ENCODE data around the gene COL16A1.

Gene COL16A1

DNA sequence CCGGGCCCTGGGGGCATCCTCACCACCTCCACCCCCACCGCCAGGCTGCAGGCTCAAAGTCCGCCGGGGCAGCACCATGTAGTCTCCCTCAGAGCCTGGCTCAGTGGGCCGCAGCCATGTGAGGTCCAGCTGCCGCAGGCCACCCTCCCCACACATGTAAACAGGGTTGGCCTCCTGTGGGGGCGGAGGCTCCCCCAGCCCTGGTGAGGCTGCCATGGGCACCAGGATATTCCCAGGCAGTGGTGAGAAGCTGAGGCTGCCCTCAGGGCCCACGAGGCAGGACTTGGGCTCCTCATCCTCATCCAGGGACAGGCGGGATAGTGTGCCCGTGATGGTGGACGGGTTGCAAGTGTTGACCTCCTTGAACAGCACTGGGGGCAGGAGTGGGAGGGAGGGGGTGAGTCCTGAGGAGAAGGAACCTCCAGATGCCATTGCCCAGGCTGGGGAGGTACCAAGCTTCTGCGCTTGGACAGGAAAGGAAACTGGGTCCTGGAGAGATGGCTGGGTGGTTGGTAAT, 27.3 kb upstream of the COL16A1 start:
- H3K9me3 ChIP-seq (ENCODE audit: low read length), result no peaks in the 10 kb centered on the region
- no peak overlapping the region for H3K4me3 ChIP-seq (ENCODE audit: low read depth in 1 of 2, low read length in 2 of 2)
- H3K4me1 ChIP-seq (ENCODE audit: insufficient read depth, low read length), result no peaks in the 10 kb centered on the region
- H3K27me3 ChIP-seq (ENCODE audit: control insufficient read depth in 1 of 2, insufficient read depth in 2 of 2, low read length in 2 of 2), result no peaks in the 10 kb centered on the region
- H3K27ac ChIP-seq (ENCODE audit: low read depth, low read length), result no peak overlapping the region
- no peak overlapping the region for H3K9ac ChIP-seq (ENCODE audit: low read length)
- H3K36me3 ChIP-seq (ENCODE audit: insufficient read depth, low read length), result no peaks in the 10 kb centered on the region

DNA sequence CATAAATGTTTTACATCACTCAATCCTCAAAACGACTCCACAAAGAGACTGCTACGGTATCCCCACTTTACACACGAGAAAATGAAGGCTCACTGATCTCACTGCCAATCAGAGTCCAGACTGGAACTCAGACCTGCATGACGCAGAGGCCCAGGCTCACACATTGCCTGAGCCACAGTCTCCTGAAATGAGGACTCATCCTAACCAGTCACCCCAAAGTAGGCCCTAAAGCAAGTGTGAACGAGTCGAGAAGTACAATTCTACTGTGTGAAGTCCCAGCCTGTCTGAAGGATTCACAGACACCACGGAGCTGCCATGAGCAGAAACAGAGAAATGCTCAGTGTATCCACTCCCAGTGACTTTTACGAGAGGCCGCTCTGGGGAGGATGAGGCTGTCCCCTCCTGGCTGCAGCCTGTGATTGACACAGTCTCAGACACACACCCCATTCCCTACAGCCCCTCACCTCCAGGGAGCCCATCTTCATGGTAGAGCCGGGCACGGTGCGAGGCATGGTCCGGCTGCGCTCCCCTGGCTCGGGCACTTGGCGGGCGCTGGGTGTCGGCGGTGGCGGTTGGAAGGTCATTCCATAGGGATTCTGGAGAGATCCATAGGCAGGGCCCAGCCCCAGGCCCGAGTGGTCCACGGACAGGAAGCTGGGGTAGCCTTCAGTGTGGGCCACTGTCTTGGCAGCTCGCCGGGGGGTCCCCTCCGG, 26.7 kb upstream of the COL16A1 start:
- Histone ChIP-seq H3K4me3 (ENCODE audit: low read depth in 1 of 2, low read length in 2 of 2) (no peak overlapping the region), H3K9me3 (ENCODE audit: low read length) (no peaks in the 10 kb centered on the region), H3K27me3 (ENCODE audit: control insufficient read depth in 1 of 2, insufficient read depth in 2 of 2, low read length in 2 of 2) (no peaks in the 10 kb centered on the region), H3K9ac (ENCODE audit: low read length) (no peak overlapping the region), H3K36me3 (ENCODE audit: insufficient read depth, low read length) (no peaks in the 10 kb centered on the region), H3K4me1 (ENCODE audit: insufficient read depth, low read length) (no peaks in the 10 kb centered on the region), H3K27ac (ENCODE audit: low read depth, low read length) (no peak overlapping the region)

DNA sequence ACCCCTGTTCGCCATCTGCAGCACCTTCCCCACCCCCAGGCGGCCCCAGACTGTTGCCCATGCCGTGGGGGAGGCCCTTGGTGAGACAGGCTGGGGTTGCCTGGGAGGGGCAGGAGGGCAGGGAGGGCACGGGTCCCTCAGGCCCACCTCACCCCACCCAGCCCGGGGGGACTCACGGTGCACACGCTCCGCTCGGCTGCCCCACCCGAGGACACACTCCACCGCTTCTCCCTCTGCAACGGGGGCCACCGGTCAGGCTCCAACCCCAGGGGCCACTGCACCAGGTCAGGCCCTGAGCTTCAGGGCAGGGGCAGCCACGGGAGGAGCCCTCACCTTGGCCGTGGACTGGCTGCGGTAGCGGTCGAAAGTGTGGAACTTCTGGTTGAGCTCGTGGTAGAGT, 24.0 kb upstream of the COL16A1 start:
- no peaks in the 10 kb centered on the region for H3K36me3 ChIP-seq (ENCODE audit: insufficient read depth, low read length)
- no peaks in the 10 kb centered on the region for H3K27me3 ChIP-seq (ENCODE audit: control insufficient read depth in 1 of 2, insufficient read depth in 2 of 2, low read length in 2 of 2)
- H3K27ac ChIP-seq (ENCODE audit: low read depth, low read length), result no peak overlapping the region
- no peak overlapping the region for H3K4me3 ChIP-seq (ENCODE audit: low read depth in 1 of 2, low read length in 2 of 2)
- no peaks in the 10 kb centered on the region for H3K9me3 ChIP-seq (ENCODE audit: low read length)
- H3K9ac ChIP-seq (ENCODE audit: low read length), result no peak overlapping the region
- H3K4me1 ChIP-seq (ENCODE audit: insufficient read depth, low read length), result no peaks in the 10 kb centered on the region

DNA sequence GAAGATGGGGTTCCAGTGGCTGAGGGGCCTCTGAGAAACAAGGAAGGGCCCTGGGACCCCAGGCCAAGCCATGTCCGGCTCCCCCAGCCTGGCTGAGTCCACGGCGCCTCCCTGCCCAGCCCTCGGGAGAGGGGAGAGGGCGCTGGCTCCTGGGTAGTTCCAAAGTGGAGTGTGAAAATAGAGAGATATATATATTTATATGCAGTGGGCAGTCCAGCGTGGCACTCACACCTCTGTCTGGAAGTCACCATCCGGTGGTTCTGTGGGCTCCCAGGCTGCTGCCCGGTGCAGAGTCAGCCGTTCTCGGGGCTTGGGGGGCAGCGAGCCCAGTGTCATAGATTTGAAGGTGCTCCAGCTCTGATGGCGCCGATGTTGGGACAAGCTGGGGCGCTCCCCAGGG, 23.4 kb upstream of the COL16A1 start:
- no peak overlapping the region for H3K27ac ChIP-seq (ENCODE audit: low read depth, low read length)
- no peaks in the 10 kb centered on the region for H3K36me3 ChIP-seq (ENCODE audit: insufficient read depth, low read length)
- H3K27me3 ChIP-seq (ENCODE audit: control insufficient read depth in 1 of 2, insufficient read depth in 2 of 2, low read length in 2 of 2), result no peaks in the 10 kb centered on the region
- H3K9me3 ChIP-seq (ENCODE audit: low read length), result no peaks in the 10 kb centered on the region
- H3K4me3 ChIP-seq (ENCODE audit: low read depth in 1 of 2, low read length in 2 of 2), result no peak overlapping the region
- no peak overlapping the region for H3K9ac ChIP-seq (ENCODE audit: low read length)
- no peaks in the 10 kb centered on the region for H3K4me1 ChIP-seq (ENCODE audit: insufficient read depth, low read length)

DNA sequence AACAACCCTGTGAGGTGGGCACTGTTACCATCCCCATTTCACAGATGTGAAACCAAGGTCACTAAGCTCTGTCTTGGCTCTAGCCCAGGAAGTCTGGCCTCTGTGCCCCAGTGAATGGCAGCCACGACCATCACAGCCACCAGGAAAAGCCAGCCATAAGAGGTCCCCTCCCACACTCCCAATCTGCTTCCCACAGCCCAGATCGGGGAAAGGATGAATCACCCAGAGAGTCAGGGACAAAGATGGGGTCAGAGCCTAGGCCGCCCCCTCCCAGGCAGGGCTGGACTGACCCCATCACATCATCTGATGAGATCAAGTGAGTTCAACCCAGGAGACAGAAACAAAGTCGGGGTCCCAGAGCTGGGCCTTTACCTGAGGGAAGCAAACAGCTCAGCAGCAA, 22.9 kb upstream of the COL16A1 start:
- Histone ChIP-seq H3K36me3 (ENCODE audit: insufficient read depth, low read length) (no peaks in the 10 kb centered on the region), H3K9ac (ENCODE audit: low read length) (no peak overlapping the region), H3K4me3 (ENCODE audit: low read depth in 1 of 2, low read length in 2 of 2) (no peak overlapping the region), H3K4me1 (ENCODE audit: insufficient read depth, low read length) (no peaks in the 10 kb centered on the region), H3K27ac (ENCODE audit: low read depth, low read length) (no peak overlapping the region), H3K27me3 (ENCODE audit: control insufficient read depth in 1 of 2, insufficient read depth in 2 of 2, low read length in 2 of 2) (no peaks in the 10 kb centered on the region), H3K9me3 (ENCODE audit: low read length) (no peaks in the 10 kb centered on the region)

DNA sequence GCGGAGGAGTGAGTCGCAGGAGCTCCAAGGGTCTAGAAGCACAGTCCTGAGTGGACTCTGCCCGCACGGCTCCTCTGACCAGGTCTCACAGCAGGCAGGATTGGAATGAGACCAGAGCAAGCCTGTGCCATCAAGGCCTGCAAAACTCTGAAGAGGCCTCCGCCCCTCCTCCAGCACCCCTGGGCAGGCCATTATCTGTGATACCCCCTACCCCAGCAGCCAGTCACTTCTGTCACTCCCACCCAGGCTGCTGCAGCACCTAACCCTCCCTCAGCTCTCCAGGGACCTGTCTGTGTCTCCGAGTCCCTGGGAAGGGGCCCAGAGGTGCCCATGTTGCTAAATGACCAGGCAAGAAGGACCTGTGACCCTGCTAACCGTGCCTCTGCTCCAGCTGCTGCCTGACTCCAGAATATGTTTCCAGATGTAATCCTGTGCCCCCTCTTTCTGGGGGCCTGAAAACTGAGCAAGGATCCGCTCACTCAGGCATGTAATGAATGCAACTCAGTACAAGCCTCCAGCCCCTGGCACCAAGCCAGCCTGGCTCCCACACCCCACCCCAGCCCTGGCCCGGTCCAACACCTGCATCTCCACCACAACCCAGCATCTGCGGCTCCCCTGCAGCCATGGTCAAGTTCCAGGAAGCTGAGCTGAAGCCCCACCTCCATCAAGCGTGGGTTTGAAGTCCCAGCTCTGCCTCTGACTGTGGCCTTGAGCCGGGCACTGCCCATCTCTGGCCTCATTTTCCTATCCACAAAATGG, 22.1 kb upstream of the COL16A1 start:
- no peak overlapping the region for H3K9ac ChIP-seq (ENCODE audit: low read length)

DNA sequence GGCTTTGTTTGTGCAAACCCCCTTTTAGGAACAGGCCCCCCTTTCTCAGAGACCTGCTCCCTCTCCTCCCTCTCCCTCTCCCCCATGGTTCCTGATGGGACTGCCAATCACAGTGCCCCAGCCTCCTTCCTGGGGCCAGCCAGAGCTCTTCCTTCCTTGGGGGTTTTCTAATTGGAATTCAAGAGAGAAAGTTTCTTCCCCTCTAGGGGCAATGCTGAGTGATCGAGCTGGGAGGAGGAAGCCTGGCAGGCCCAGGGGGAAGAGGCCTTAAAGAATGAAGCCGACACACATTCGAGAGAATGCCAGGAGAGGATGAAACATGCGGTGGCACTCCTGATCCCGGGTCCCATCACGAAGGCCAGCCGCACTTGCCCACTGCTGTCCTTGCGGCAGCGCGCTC, 21.3 kb upstream of the COL16A1 start:
- no peaks in the 10 kb centered on the region for H3K4me1 ChIP-seq (ENCODE audit: insufficient read depth, low read length)
- no peaks in the 10 kb centered on the region for H3K9me3 ChIP-seq (ENCODE audit: low read length)
- no peaks in the 10 kb centered on the region for H3K27me3 ChIP-seq (ENCODE audit: control insufficient read depth in 1 of 2, insufficient read depth in 2 of 2, low read length in 2 of 2)
- no peak overlapping the region for H3K27ac ChIP-seq (ENCODE audit: low read depth, low read length)
- H3K9ac ChIP-seq (ENCODE audit: low read length), result no peak overlapping the region
- H3K4me3 ChIP-seq (ENCODE audit: low read depth in 1 of 2, low read length in 2 of 2), result no peak overlapping the region
- no peaks in the 10 kb centered on the region for H3K36me3 ChIP-seq (ENCODE audit: insufficient read depth, low read length)

More for the DNA sequence above, 22.1 kb upstream of the COL16A1 start:
- Histone ChIP-seq H3K36me3 (ENCODE audit: insufficient read depth, low read length) (no peaks in the 10 kb centered on the region), H3K27me3 (ENCODE audit: control insufficient read depth in 1 of 2, insufficient read depth in 2 of 2, low read length in 2 of 2) (no peaks in the 10 kb centered on the region), H3K9me3 (ENCODE audit: low read length) (no peaks in the 10 kb centered on the region), H3K4me1 (ENCODE audit: insufficient read depth, low read length) (no peaks in the 10 kb centered on the region), H3K27ac (ENCODE audit: low read depth, low read length) (no peak overlapping the region), H3K4me3 (ENCODE audit: low read depth in 1 of 2, low read length in 2 of 2) (no peak overlapping the region)

DNA sequence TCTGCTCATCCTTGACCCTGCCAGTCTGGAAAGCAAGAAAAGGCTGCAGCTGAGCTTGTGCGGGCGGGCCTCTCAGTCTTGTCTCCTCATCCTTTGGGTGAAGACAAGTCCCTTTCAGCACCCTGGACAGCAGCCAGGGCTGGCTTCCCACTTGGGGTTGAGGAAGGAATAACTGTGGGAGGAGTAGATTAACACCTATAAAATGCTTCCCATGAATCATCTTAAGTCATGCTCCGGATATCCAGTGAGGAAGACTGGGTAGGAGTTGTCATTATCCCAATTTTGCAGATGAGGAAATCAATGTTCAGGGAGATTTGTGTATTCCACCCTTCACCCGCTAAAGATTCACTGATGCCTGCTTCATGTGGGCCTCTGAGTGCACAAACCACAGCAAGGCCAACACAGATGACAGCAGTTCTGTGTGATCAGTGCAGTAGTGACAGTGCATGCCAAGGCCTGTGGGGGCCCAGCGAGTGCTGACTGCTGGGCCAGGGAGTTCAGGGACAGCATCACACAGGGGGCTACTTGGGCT, 20.1 kb upstream of the COL16A1 start:
- no peaks in the 10 kb centered on the region for H3K4me1 ChIP-seq (ENCODE audit: insufficient read depth, low read length)
- no peak overlapping the region for H3K27ac ChIP-seq (ENCODE audit: low read depth, low read length)
- H3K4me3 ChIP-seq (ENCODE audit: low read depth in 1 of 2, low read length in 2 of 2), result no peak overlapping the region
- H3K27me3 ChIP-seq (ENCODE audit: control insufficient read depth in 1 of 2, insufficient read depth in 2 of 2, low read length in 2 of 2), result no peaks in the 10 kb centered on the region
- H3K9me3 ChIP-seq (ENCODE audit: low read length), result no peaks in the 10 kb centered on the region
- H3K36me3 ChIP-seq (ENCODE audit: insufficient read depth, low read length), result no peaks in the 10 kb centered on the region
- H3K9ac ChIP-seq (ENCODE audit: low read length), result no peak overlapping the region

DNA sequence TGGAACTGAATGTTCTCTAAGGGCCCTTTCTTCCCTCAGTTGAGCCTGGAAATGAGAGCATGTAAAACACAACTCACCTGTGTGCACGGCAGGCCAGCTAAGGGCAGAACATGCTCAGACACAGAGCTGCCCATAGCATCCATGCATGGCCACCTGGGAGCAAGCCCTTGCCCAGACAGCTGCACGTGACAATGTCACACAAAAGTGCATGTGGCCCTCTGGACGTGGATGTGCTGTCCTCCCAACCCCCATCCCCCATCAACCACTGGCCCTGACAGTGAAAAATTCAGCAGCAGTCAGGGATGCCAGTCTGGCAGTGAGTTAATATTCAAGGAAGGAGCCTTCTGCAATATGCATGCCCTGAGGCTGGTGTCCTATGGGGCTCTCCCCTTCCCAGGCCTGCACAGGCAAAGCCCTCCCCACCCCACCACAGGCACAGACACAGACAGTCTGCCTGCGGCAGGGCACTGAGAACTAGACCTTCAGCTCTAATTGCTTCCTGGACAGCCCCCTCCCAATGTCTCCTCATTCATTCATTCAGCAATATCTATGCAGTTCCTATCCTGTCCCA, 14.6 kb upstream of the COL16A1 start:
- Histone ChIP-seq H3K4me1 (ENCODE audit: insufficient read depth, low read length) (peaks cover 16% of the 10 kb centered on the region), H3K9ac (ENCODE audit: low read length) (no peak overlapping the region), H3K27me3 (ENCODE audit: control insufficient read depth in 1 of 2, insufficient read depth in 2 of 2, low read length in 2 of 2) (no peaks in the 10 kb centered on the region), H3K36me3 (ENCODE audit: insufficient read depth, low read length) (no peaks in the 10 kb centered on the region), H3K9me3 (ENCODE audit: low read length) (no peaks in the 10 kb centered on the region), H3K4me3 (ENCODE audit: low read depth in 1 of 2, low read length in 2 of 2) (no peak overlapping the region), H3K27ac (ENCODE audit: low read depth, low read length) (no peak overlapping the region)

DNA sequence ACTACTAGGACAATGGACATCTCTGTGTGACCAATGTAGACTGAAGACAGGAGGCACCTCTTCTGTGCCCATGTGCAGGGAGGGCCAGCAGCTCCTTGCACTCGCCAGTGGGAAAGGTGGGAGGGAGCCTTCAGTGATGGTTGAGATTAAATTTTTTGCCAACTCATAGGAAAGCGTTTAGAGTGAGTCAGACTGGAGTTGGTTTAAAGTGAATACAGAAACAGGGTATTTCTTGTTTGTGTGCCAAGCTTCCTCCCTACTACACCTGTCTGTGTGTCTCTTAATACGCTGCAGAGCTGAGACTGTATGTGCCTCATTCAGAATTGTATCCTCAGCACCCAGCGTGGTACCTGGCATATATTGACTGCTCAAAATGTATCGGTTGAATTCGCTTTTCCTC, 13.5 kb upstream of the COL16A1 start:
- no peak overlapping the region for H3K9ac ChIP-seq (ENCODE audit: low read length)
- no peaks in the 10 kb centered on the region for H3K9me3 ChIP-seq (ENCODE audit: low read length)
- no peak overlapping the region for H3K4me3 ChIP-seq (ENCODE audit: low read depth in 1 of 2, low read length in 2 of 2)
- no peaks in the 10 kb centered on the region for H3K36me3 ChIP-seq (ENCODE audit: insufficient read depth, low read length)
- H3K27ac ChIP-seq (ENCODE audit: low read depth, low read length), result no peak overlapping the region
- peaks cover 27% of the 10 kb centered on the region for H3K4me1 ChIP-seq (ENCODE audit: insufficient read depth, low read length)
- H3K27me3 ChIP-seq (ENCODE audit: control insufficient read depth in 1 of 2, insufficient read depth in 2 of 2, low read length in 2 of 2), result no peaks in the 10 kb centered on the region

DNA sequence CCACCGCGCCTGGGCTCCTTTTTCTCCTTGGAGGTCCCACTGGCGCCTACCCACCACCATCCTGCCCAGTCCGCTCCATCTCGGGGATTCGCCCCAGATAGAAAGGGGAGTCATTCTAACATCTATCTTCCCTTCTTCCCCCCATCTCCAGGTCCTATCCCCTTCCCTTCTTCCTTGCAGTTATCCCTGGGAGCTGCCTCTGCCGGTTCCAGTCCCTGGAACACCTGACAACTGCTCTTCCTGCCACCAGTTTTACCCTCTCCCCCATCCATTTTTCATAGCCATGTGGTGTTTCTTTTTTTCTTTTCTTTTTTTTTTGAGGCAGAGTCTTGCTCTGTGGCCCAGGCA, 12.0 kb upstream of the COL16A1 start:
- H3K4me1 ChIP-seq (ENCODE audit: insufficient read depth, low read length), result peaks cover 34% of the 10 kb centered on the region
- peak overlapping the region; percentile 32 for H3K9ac ChIP-seq (ENCODE audit: low read length)
- H3K36me3 ChIP-seq (ENCODE audit: insufficient read depth, low read length), result no peaks in the 10 kb centered on the region
- no peaks in the 10 kb centered on the region for H3K9me3 ChIP-seq (ENCODE audit: low read length)
- H3K27ac ChIP-seq (ENCODE audit: low read depth, low read length), result peak overlapping the region; percentile 95
- H3K27me3 ChIP-seq (ENCODE audit: control insufficient read depth in 1 of 2, insufficient read depth in 2 of 2, low read length in 2 of 2), result no peaks in the 10 kb centered on the region
- peak overlapping the region in 1 of 2 donors; percentile 51 for H3K4me3 ChIP-seq (ENCODE audit: low read depth in 1 of 2, low read length in 2 of 2)
